OCI-LY3 (cell line): Measurements from ENCODE around the gene RASL10A.

ENCODE experiments used
- H2AFZ ChIP-seq: fragments of 200-600, 300-600 bp; shearing (Covaris generic); 2 replicates; pipeline ENCODE4 v1.6.0; 2014; ENCODE audit warnings: antibody characterized with exemption, low read depth, low read length
- H3K27ac ChIP-seq: fragments of 200-600, 300-600 bp; sonication (generic); 2 replicates; pipeline ENCODE4 v1.5.1; 2014; ENCODE audit warnings: mild to moderate bottlenecking, low read length, moderate library complexity, mixed read lengths
- H3K27me3 ChIP-seq: fragments of 200-600, 300-600 bp; sonication (generic); 2 replicates; pipeline ENCODE4 v1.6.1; 2014; ENCODE audit warnings: low read depth, low read length, mixed read lengths
- H3K36me3 ChIP-seq: fragments of 200-600, 300-600 bp; sonication (generic); replicated peaks from 2 replicates; pipeline ENCODE3; 2014; ENCODE audit warnings: low read depth, low read length, mixed read lengths
- H3K4me1 ChIP-seq: fragments of 300-600, 200-600 bp; sonication (generic); 2 replicates; pipeline ENCODE4 v1.6.1; 2014; ENCODE audit warnings: low read length, mixed read lengths
- H3K4me2 ChIP-seq: fragments of 200-600, 300-600 bp; sonication (generic); 2 replicates; pipeline ENCODE4 v1.6.1; 2014; ENCODE audit warnings: low read length, mixed read lengths
- H3K4me3 ChIP-seq: fragments of 300-600, 200-600 bp; sonication (generic); 2 replicates; pipeline ENCODE4 v1.5.1; 2014; ENCODE audit warnings: antibody characterized with exemption, mild to moderate bottlenecking, low read length, moderate library complexity
- H3K79me2 ChIP-seq: fragments of 300-600, 200-600 bp; shearing (Covaris generic); 2 replicates; pipeline ENCODE4 v1.6.1; 2014; ENCODE audit warnings: mild to moderate bottlenecking, low read length, mixed read lengths
- H3K9ac ChIP-seq: fragments of 300-600, 200-600 bp; shearing (Covaris generic); 2 replicates; pipeline ENCODE4 v1.6.0; 2014; ENCODE audit warnings: mild to moderate bottlenecking, low read length, moderate library complexity
- H3K9me3 ChIP-seq: fragments of 200-600, 300-600 bp; shearing (Covaris generic); 2 replicates; pipeline ENCODE4 v1.6.1; 2014; ENCODE audit warnings: low read length, mixed read lengths; ENCODE audit not compliant: insufficient read depth
- H4K20me1 ChIP-seq: fragments of 200-600, 300-600 bp; sonication (generic); 2 replicates; pipeline ENCODE4 v1.6.1; 2016; ENCODE audit warnings: low read length, mixed read lengths; ENCODE audit not compliant: insufficient read depth
- CTCF ChIP-seq: fragments of 200-600, 300-600 bp; sonication (generic); IDR thresholded peaks from 2 replicates; pipeline ENCODE4 v1.5.1; 2014; ENCODE audit warnings: antibody characterized with exemption, low read length, low read depth
- EZH2phosphoT487 ChIP-seq: fragments of 200-600 bp; shearing (Covaris generic); IDR thresholded peaks from 2 replicates; pipeline ENCODE4 v1.6.1; 2018; ENCODE audit warnings: antibody characterized with exemption, mixed run types, low read depth

RASL10A gene

GRCh38 chr22:29337631-29338284, 22.3 kb upstream of the RASL10A start:
- Histone ChIP-seq H3K27me3 (no peaks in the 10 kb centered on the region), H4K20me1 (no peaks in the 10 kb centered on the region), H3K79me2 (no peaks in the 10 kb centered on the region), H3K4me1 (no peaks in the 10 kb centered on the region), H3K4me2 (no peak overlapping the region), H3K4me3 (no peak overlapping the region), H2AFZ (no peak overlapping the region), H3K9ac (no peak overlapping the region), H3K36me3 (peaks cover 68% of the 10 kb centered on the region), H3K9me3 (no peaks in the 10 kb centered on the region), H3K27ac (no peak overlapping the region)
- TF ChIP-seq EZH2phosphoT487 (no peak), CTCF (no peak)

- no peaks in the 10 kb centered on the region for H4K20me1 ChIP-seq
- H3K9me3 ChIP-seq = no peaks in the 10 kb centered on the region
- no peak overlapping the region for H2AFZ ChIP-seq
- peaks cover 67% of the 10 kb centered on the region for H3K36me3 ChIP-seq
- H3K4me2 ChIP-seq = no peak overlapping the region
- no peak overlapping the region for H3K4me3 ChIP-seq
- H3K9ac ChIP-seq = no peak overlapping the region
- no peaks in the 10 kb centered on the region for H3K4me1 ChIP-seq
- H3K27me3 ChIP-seq = no peaks in the 10 kb centered on the region
- no peaks in the 10 kb centered on the region for H3K79me2 ChIP-seq
- H3K27ac ChIP-seq = no peak overlapping the region
- TF ChIP-seq EZH2phosphoT487 (no peak), CTCF (no peak)
Observed at GRCh38 chr22:29336751-29337490, 21.4 kb upstream of the RASL10A start.

- Histone ChIP-seq H3K27me3 (no peaks in the 10 kb centered on the region), H3K79me2 (no peaks in the 10 kb centered on the region), H3K9me3 (no peaks in the 10 kb centered on the region), H3K9ac (no peak overlapping the region), H3K4me3 (no peak overlapping the region), H3K4me2 (no peak overlapping the region), H3K36me3 (peaks cover 62% of the 10 kb centered on the region), H3K4me1 (no peaks in the 10 kb centered on the region), H2AFZ (no peak overlapping the region), H3K27ac (no peak overlapping the region), H4K20me1 (no peaks in the 10 kb centered on the region)
- TF ChIP-seq EZH2phosphoT487 (no peak), CTCF (no peak)
Observed at GRCh38 chr22:29335656-29336055, 20.2 kb upstream of the RASL10A start.

- H3K4me3 ChIP-seq = no peak overlapping the region
- no peak overlapping the region for H3K27ac ChIP-seq
- H3K9me3 ChIP-seq = no peaks in the 10 kb centered on the region
Observed at GRCh38 chr22:29334696-29335344, 19.3 kb upstream of the RASL10A start.

More at GRCh38 chr22:29334696-29335344, 19.3 kb upstream of the RASL10A start:
- TF ChIP-seq EZH2phosphoT487 (no peak), CTCF (no peak)
- no peak overlapping the region for H3K9ac ChIP-seq
- no peak overlapping the region for H2AFZ ChIP-seq
- no peaks in the 10 kb centered on the region for H3K79me2 ChIP-seq
- peaks cover 60% of the 10 kb centered on the region for H3K36me3 ChIP-seq
- H4K20me1 ChIP-seq = no peaks in the 10 kb centered on the region
- no peaks in the 10 kb centered on the region for H3K4me1 ChIP-seq
- H3K27me3 ChIP-seq = no peaks in the 10 kb centered on the region
- no peak overlapping the region for H3K4me2 ChIP-seq
